Right cardiac atrium (tissue), 5 donors: ENCODE measurements around the gene OR10G2. TPM values are rescaled to one million over a fixed set of nuclear protein-coding genes. Genes with fewer than 3 reads are reported as not detected.

Source experiments
- polyA plus RNA-seq: library from polyadenylated mRNA; stranded (reverse); fragments of 200-250 nt; gene quantifications from one replicate; pipeline ENCODE4 v1.2.3, GENCODE V29; 2013
- total RNA-seq, 4 donors: library from RNA; stranded (reverse); fragmentation: NEBNext Ultra II Directional; extraction: Animal tissue kit (Norgen Biotek cat#: 25700); gene quantifications; one replicate each; pipeline ENCODE4 v1.2.1, GENCODE V29; 2021
- donor health status: healthy with polysubstance abuse.
- donor health status: DM: no; HTN: yes; CAD: no.
- donor health status: DM: no; HTN: no; CAD: no.
- donor health status: DM: no; HTN: yes; CAD: no; lungs with severe emphysema.
- donor health status: DM: yes; HTN: yes; CAD: no.

OR10G2 gene
- total and polyA plus RNA-seq, 5 donors, result not detected

Other genes starting within 250 kb of the OR10G2 start
- 10 to 100 TPM; 34.8 to 40.6 (median 39.7) TPM for gene CHD8, start 178.8 kb downstream of the OR10G2 start, total RNA-seq
- gene CHD8, start 178.8 kb downstream of the OR10G2 start, polyA plus RNA-seq, result 21.0 TPM
- 10 to 100 TPM; 22.5 to 25.7 (median 24.5) TPM for gene RAB2B, start 158.0 kb downstream of the OR10G2 start, total RNA-seq
- 15.3 TPM for gene RAB2B, start 158.0 kb downstream of the OR10G2 start, polyA plus RNA-seq
- 10 to 100 TPM; 66.0 to 82.2 (median 75.2) TPM for gene TOX4, start 157.7 kb downstream of the OR10G2 start, total RNA-seq
- 20.0 TPM for gene TOX4, start 157.7 kb downstream of the OR10G2 start, polyA plus RNA-seq
- 10 to 100 TPM; 25.8 to 30.3 (median 28.1) TPM for gene METTL3, start 123.6 kb downstream of the OR10G2 start, total RNA-seq
- 25.5 TPM for gene METTL3, start 123.6 kb downstream of the OR10G2 start, polyA plus RNA-seq
- 10 to 100 TPM in 3 of 4 donors, 1 to 10 TPM in 1; 6.8 to 16.1 (median 12.0) TPM for gene SALL2, start 108.6 kb downstream of the OR10G2 start, total RNA-seq
- 4.0 TPM for gene SALL2, start 108.6 kb downstream of the OR10G2 start, polyA plus RNA-seq
- gene OR10G3, start 54.9 kb downstream of the OR10G2 start, total RNA-seq, result not detected
- not detected for gene OR10G3, start 54.9 kb downstream of the OR10G2 start, polyA plus RNA-seq
- not detected for gene OR4E2, start 18.9 kb upstream of the OR10G2 start, total RNA-seq
- not detected for gene OR4E2, start 18.9 kb upstream of the OR10G2 start, polyA plus RNA-seq
- not detected for gene OR4E1, start 38.9 kb upstream of the OR10G2 start, total RNA-seq
- not detected for gene OR4E1, start 38.9 kb upstream of the OR10G2 start, polyA plus RNA-seq